T-helper 1 cell treated with Interleukin-12 subunit alpha and Interleukin-12 subunit beta and Interleukin-4 antibody, amounts not matched to agents 30 ng/mL and 1 ng/mL, for 36 hours (primary cell): ENCODE results near the gene HRH2. TPM values are rescaled to one million over a fixed set of nuclear protein-coding genes. Genes with fewer than 3 reads are reported as not detected.

Experiments
- intact Hi-C: fragments of 100-400 bp; cut with micrococcal nuclease; formaldehyde crosslinking; loops from one replicate; pipeline ENCODE4 v1.15.1; 2024
- total RNA-seq: library from RNA; stranded (reverse); gene quantifications from 2 replicates; pipeline ENCODE4 v1.2.3, GENCODE V29; 2022

The HRH2 gene
- total RNA-seq, 1 donor from 2014 or later = 39.3 TPM

DNA sequence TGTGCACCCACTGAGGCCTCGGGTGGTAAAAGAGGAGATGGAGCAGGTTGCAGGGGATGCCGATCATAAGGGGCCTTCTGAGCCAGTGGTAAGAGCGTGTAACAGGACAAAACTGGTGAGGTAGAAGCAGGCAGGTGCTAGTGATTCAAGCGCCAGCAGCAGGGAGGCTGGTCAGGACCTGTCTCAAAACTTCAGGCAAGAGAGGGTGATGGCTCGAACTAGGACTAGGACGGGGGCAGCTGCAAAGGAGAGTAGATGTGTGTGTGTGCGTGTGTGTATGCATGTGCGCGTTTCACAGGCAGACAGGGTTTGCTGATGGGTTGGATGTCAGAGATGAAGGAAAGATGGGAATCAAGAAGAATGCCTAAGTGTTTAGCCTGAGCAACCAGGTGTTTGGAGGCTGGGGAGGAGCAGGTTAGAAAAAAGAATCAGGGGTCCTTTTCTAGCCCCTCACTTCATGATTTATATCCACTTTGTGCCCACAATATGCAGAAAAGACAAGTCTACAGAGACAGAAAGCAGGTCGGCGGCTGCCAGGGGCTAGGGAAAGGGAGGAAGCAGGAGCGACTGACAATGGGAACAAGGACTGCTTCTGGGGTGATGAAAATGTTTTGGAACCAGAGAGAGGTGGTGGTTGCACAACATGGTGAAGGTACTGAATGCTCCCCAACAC lies 15.2 kb downstream of the HRH2 start:
- intact Hi-C loops = no loop called here

DNA sequence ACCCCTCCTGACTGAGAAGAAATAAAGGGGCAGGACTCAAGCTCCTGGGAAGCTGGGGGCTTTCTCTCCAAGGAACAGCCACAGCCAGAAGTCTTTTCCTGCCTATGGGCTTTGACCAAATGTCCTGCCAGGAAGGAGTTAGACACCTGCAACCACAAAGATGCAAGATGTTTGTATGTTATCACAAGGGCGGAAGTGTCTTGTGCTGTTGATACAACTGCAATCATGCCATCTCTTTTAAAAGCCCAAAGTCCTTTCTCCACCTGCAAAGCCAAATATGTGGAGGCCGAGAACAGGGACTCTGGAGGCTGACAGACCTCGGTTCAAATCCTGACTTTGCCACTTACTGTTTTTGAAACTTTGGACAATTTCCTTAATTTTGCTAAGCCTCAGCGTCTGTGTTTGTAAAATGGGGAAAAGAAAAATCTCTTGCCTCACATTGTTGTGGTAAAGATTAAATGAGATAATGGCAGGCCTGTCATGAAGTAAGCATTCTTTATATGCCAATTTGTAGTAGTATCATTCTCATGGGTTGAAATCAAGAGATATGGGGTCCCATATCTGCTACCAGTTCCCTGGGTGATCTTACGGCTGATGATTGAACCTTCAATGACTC lies 17.0 kb downstream of the HRH2 start:
- intact Hi-C loops = no loop called here

DNA sequence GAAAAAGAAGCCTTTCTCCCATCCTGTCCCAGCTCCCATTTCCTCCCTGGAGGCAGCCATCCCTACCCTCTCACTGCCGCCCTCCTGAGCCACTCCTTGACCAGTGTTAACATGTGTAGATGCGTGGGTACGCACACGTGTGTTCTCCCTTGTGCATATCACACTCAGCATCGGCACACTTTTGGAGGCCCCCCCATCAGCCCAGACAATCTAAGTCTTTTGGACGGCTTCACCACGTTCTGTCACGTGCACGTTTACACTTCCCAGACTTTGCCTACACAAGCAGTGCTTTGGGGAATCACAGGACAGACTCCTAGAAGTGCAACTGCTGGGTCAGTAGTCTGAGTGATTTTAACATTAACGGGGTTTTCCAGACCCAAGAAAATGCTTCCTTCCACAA lies 18.0 kb downstream of the HRH2 start:
- intact Hi-C loops = no loop called here

DNA sequence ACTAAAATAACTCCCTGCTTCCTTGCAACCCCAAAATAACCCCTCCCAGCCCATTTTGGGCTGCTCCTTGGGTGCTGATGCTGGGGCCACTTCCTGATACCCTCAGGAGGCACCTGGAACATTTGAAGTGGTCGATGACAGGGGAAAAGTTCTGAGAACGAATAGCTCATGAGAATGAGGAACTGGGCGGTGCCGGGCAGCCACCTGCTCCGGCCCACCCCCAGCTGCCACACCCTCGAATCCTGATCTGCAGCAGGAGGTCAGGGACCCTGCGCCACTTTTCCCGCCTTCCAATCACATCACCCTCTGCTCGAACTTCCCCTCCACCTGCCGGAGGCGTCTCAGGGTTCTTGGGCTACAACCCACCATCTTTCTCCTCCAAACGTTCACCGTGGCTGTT lies 19.7 kb downstream of the HRH2 start:
- intact Hi-C loops = no loop called here

DNA sequence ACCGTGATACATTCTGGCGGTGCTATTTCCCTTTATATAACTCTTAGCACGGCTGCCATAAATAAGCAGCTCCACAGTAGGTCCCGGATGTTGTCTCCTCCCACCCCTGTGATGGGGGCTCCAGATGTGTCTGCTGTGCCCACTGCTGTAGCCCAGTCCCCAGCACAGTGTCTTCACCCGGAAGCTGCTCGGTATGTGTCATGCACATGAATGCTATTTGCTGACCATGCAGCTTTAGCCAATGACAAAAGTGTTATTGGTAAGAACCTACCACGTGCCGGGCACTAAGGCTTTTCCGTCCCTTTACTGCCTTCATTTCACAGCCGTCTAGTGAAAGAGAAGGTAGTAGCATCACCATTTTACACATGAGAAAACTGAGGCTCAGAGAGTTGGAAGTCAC lies 20.2 kb downstream of the HRH2 start:
- intact Hi-C loops = no loop called here

DNA sequence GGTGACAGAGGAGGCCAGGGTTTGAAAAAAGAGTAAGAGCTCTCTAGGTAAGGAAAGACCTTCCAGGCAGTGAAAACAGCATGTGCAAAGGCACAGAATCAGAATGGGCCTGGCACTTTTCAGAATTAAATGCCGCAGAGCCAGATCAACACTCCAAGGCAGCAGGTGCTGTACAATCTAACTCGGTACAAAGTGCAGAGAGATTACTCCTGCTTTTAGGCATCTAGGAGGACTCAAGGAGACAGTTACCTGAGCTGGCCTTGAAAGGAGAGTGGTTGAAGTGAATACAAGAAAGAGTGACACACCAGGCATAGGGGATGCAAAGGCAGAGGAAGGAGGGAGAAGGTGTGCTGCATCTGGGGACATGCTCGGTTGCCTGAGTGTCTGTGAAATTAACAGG lies 21.5 kb downstream of the HRH2 start:
- intact Hi-C loops = no loop called here

DNA sequence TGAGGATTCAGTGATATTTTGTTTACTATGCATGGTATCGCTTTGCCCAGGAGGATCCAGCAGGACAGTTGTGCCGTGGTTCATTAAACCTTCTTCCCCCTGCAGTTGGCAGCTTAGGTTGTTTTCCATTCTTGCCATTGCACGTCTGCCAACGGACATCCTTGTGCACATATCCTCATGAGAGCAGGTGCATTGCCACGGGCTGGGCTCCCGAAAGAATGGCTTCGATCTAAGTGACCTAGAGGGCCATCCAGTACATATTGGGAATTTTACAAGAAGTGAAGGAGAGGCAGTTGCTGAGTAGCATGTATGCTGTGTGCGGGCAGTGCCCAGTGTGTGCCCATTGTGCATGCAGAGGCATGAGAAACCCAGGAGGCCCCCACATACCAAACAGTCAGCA lies 22.1 kb downstream of the HRH2 start:
- intact Hi-C loops = no loop called here

DNA sequence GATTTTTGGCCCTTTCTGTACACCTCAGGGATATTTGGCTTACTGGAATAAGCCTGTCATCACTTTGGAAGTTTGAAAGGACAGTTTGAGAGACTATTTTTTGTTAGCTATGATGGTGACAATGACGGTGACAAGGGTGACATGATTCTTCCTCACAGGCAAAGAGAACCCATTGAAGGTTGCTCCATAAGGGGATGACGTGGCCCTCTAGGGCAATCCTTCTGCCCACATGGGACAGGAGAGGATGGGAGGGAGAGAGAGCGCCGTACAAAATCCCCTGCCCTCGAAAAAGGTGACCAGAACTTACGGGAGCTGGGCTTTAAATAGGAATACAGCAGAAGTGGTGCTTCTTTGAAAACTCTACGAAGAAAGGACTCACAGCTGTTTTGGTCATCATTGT lies 22.6 kb downstream of the HRH2 start:
- intact Hi-C loops = no loop called here

DNA sequence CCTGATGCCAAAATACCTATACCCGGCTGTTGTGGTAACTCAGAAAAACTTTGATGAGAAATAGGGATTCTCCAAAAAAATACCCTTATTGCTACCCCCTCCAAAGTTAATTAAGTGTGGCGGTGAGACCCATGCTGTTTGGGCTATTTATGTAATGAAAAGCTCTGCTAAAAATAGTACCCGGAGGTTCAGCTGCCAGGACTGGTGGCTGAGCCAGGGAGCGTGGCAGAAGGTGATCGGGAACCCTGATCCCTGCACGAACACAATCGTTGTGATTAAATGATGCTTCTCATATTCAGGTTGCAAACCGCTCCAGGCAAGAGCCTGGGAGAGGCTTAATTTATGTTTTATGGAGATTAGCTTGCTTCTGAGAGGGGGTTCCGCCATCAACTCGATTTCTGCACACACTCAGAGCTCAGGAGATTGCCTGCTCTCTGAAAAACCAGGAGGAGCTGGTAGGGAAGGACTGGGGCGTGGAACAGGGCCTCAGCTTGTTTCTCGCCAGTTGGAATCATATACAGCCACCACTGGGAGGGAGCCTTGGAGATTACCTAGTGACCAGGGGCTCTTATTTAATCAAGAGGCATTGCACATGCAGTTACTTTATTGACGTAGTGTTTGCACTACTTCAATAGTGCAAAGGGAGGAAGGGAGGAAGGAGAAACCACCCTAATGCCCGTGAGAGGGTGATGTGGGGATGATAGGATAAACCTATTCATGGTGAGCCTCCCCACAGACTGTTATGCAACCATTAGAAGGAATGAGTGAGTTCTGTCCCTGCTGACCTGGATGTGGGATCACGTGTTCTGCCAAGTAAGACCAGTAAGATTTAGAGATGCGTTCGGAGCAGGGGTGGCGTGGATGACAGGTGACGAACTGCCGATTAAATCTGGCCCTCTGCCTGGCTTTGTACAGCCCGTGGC lies 23.4 kb downstream of the HRH2 start:
- intact Hi-C loops = no loop called here

DNA sequence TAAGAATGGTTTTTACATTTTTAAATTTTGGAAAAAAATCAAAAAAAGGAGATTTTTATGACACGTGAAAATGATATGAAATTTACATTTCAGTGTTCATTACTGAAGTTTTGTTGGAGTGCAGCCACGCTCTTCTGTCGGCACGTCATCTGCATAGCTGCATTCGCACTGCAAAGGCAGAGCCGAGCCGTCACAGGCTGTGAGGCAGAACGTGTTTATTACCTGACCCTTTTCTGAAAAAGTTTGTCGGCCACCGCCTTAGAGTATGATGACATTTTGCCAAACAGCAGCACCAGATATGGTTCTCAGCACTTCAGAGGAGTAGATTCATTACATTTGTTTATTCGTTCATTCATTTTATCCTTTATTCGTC lies 24.1 kb downstream of the HRH2 start:
- intact Hi-C loops = no loop called here

DNA sequence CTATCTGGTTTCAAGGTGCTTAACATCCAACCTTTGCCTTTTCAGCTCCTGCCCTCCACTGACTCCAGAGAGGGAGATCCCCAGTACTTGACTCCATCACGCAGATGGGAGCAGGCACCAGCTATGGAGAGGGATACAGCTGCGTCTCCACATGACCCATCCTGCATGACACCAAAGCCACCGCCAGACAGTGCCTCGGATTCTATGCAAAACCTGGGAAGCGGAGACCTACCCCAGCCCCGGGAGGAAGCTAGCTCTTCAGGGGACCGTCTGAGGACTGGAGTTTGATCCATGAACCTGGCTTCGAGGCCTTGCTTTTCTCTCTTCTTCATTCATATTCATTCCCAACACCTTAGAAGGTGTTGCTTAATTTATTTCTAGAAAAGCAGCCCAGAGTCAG lies 24.8 kb downstream of the HRH2 start:
- intact Hi-C loops = no loop called here

DNA sequence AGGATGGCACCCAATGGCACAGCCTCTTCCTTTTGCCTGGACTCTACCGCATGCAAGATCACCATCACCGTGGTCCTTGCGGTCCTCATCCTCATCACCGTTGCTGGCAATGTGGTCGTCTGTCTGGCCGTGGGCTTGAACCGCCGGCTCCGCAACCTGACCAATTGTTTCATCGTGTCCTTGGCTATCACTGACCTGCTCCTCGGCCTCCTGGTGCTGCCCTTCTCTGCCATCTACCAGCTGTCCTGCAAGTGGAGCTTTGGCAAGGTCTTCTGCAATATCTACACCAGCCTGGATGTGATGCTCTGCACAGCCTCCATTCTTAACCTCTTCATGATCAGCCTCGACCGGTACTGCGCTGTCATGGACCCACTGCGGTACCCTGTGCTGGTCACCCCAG lies 25.4 kb downstream of the HRH2 start:
- intact Hi-C loops = no loop called here

DNA sequence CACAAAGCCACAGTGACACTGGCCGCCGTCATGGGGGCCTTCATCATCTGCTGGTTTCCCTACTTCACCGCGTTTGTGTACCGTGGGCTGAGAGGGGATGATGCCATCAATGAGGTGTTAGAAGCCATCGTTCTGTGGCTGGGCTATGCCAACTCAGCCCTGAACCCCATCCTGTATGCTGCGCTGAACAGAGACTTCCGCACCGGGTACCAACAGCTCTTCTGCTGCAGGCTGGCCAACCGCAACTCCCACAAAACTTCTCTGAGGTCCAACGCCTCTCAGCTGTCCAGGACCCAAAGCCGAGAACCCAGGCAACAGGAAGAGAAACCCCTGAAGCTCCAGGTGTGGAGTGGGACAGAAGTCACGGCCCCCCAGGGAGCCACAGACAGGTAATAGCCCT lies 26.1 kb downstream of the HRH2 start:
- intact Hi-C loops = no loop called here

DNA sequence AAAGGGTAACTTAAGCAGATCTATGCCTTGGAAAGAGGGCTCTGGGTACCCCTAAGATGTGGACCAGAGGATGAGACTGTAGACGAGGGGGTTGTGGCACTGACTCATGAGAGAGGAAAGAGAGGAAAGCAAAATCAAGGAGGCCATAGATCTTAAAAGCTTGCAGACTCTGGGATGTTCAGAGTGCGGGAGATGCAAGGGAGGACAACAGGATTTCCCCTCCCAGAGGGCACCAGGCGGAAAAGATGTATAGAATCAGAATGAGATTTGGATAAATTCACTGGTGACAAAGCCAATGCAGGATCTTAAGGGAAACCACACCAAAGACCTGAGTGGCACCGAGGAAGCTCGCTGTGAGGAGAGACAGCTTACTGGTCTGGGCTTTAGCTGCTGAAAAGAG lies 27.1 kb downstream of the HRH2 start:
- intact Hi-C loops = no loop called here

DNA sequence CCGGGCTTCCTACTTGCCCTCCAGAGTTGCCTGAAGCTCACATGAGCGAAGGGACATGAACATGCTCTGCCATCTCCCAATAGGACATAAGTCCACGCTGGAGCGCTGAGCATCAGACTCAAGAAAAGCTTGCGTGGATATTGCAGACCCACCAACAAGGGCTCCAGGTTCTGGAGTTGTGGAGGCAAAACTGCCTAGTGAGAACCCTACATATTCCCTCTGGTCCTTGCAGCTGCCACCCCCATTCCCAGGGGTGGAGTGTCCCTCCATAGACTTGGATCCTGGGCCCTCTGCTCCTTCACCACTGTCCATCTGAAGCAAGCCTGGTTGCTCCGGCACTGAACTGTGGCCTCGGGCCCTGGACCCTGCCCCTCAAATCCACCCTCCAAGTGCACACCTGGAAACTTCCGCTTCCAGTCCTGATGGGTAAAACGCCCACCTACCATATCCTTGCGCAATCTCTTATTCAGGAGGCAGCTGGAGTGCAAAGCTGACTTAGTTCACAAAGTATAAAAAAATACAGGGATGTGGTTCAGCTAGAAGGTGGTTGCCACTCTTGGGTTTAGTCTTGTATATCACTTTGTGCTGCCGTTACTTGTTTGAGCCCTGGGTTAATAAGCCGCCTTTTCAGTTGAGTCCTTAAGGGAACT lies 28.0 kb downstream of the HRH2 start:
- intact Hi-C loops = no loop called here

DNA sequence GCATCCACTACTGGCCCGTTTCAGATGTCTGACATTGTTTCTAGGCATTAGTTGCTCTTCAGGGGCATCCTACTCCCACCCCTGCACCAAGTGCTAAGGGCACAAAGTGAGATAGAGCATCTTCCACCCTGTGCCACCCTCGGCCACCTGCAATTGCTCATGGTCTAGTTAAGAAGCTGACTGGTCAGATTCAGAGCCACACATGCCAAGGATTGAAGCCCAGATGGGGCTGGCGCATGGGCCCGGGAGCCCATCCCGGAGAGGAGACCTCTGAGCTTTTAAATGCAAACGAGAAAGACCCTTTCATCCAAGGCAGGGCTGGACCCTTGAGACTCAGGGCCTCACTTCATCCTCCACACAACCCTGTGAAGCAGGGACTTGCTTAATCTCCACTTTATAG lies 28.5 kb downstream of the HRH2 start:
- intact Hi-C loops = no loop called here

DNA sequence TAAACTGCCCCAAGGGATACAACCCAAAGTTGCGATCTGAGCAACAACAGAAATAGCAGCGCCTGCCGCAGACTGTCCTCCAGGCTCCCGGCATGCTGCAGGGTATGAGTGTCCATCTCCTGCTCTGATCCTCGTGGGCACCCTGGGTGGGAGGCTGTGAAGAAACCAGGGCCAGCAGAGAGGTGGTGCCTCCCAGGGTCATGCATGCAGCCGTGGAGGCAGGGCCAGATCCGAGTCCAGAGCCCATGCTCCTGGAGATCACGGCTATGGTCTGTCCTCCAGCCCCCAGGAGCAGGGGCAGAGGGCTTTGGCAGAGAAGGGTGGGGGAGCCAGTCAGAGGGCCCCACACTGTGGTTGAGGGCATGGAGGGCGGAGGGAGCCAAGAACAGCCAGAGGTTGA lies 29.0 kb downstream of the HRH2 start:
- intact Hi-C loops = no loop called here

DNA sequence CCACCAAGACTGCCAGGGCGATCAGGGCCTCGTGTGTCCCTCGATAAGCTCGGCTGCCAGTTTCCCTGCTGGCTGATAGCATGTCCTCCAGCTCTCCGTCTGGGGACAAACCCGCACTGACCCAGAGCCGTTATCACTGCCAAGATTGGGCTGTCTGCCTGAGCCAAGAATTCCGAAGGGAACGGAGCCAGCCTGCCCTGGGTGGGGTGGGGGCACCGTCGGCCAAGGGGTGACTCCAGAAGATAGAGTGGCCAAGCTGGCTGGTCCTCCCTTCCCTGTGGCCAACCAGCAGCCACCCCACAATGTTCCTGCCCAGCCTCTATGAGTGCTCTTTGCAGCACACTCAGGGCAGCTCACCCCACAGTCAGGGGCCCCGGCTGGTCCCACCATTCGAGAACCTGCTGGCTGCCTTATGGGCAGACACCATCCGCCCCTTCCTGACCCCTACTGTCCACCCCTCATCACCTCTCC lies 29.4 kb downstream of the HRH2 start:
- intact Hi-C loops = no loop called here

DNA sequence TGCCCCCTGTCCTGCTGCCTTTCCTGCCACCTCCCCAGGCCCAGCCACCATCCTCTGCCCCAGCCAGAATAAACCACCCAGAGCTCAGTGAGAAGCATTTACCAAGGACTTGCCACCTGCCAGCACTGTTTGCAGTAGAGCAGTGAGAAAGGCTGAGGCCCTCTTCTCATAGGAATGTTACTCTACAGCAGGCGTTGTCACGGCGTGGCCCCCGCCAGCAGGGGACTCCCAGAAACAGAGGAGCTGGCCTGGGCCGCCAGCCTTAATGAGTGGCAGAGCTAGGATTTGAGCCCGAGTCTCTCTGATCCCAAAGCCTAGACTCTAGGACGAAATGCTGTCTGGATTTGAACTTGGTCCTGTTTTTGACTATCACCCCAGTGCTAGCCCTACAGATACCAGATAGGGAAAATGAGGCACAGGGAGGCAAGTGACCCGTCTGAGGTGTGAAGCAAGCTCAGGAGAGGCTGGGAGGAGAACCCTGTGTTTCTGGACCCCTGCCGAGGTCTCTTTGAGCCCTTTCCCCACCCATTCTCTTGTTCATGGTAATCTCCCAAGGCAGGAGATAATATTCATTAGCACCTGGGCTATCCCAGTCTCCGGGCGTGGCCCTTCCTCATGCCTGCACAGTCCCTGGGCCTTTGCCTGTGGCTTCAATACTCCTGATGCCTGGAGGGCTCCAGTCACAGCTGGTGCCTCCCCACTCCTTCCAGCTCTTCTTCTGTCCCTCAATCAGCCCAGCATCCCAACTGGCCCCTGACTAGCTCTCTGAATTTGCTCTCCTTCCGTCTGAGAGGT lies 30.7 kb downstream of the HRH2 start:
- intact Hi-C loops = no loop called here

DNA sequence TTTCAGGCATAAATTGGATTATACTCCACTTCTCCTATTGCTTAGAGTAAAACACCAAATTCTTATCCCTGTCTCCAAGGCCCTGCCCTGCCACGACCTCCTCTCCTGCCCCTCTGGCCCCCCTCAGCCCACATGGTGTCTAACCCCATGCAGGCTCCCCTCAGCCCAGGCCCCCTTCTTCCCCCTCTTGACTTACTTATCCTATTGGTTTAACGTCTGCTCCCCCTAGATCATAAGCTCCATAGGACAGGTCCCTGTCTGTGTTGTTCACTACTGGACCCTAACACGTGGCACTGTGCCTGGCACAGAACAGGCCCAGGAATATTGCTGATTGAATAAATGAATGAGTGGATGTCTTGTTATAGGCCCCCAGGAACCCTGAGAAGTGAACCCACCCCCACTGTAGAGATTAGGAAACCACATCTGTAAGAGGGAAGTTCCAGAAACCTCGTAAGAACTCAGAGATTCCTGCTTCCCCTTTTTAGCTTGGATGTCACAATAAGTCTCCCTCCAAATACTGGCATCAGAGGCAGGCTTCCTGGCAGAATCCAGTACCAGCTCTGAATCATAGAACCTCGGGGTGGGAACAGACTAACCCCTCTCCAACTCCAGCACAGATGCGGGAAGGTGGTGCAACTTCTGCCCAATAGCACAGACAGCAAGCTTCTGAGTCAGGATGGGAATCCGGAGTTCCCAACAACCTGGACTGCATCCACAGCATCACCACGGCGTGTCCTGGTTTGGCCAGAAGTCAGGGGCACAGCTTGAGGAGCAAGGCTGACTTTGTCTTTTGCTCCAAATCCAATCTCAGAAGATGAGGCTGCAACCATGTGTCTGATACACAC lies 31.5 kb downstream of the HRH2 start:
- intact Hi-C loops = no loop called here
